K562 (cell line): ENCODE data around the gene ZP1. TPM values are rescaled to one million over a fixed set of nuclear protein-coding genes. Genes with fewer than 3 reads are reported as not detected.

Experiments used
- BRF2 ChIP-seq: IDR thresholded peaks from 3 replicates; pipeline ENCODE4 v1.6.1; 2011; ENCODE audit warnings: borderline replicate concordance, mild to moderate bottlenecking; ENCODE audit not compliant: insufficient read length, insufficient read depth
- CHD7 ChIP-seq: fragments of 200-600 bp; sonication (generic); IDR thresholded peaks from one replicate; pipeline ENCODE4 v1.6.1; 2012; ENCODE audit warnings: mild to moderate bottlenecking, low read depth, low read length, inconsistent platforms
- DNMT1 ChIP-seq: fragments of 450-650 bp; IDR thresholded peaks from 2 replicates; pipeline ENCODE4 v1.6.1; 2016; ENCODE audit warnings: antibody characterized with exemption, mild to moderate bottlenecking
- ELF2 ChIP-seq: fragments of 250-450 bp; sonication (Bioruptor Pico); IDR thresholded peaks from 2 replicates; pipeline ENCODE4 v1.5.0; 2021; ENCODE audit warnings: mild to moderate bottlenecking
- JUND ChIP-seq, 2 experiments: IDR thresholded peaks; 2 replicates in 1 of 2; 3 replicates in 1 of 2; pipeline ENCODE4 v1.6.1; 2011; ENCODE audit warnings: borderline replicate concordance in 2 of 2, low read depth in 2 of 2, low read length in 2 of 2, improper control_type of control experiment in 1 of 2, missing biosample characterization in 1 of 2, missing genetic modification characterization in 1 of 2, missing genetic modification reagents in 1 of 2
- MAFG ChIP-seq: fragments of 450-650 bp; conservative IDR thresholded peaks from 2 replicates; pipeline ENCODE4 v1.6.1; 2016; ENCODE audit warnings: missing genetic modification characterization, missing compliant biosample characterization
- MED1 ChIP-seq: sonication (generic); formaldehyde crosslinking; IDR thresholded peaks from 2 replicates; pipeline ENCODE4 v1.8.1; 2023; ENCODE audit warnings: missing genetic modification reagents, borderline replicate concordance
- RBBP5 ChIP-seq: fragments of 200-600 bp; sonication (generic); IDR thresholded peaks from 2 replicates; pipeline ENCODE4 v1.6.1; 2012; ENCODE audit warnings: borderline replicate concordance, mild to moderate bottlenecking, low read length, control low read depth, inconsistent platforms; ENCODE audit not compliant: insufficient read depth, poor library complexity, severe bottlenecking
- TEAD1 ChIP-seq, 2 experiments: fragments of 450-650 bp in 1 of 2; sonication (generic) in 1 of 2; formaldehyde crosslinking; IDR thresholded peaks; 2 replicates each; pipeline versions ENCODE4 v1.4.0 to v1.8.0; 2020 to 2022; ENCODE audit warnings: mild to moderate bottlenecking in 2 of 2, missing genetic modification reagents in 1 of 2
- XRCC4 ChIP-seq: IDR thresholded peaks from one replicate; pipeline ENCODE4 v1.6.1; 2011; ENCODE audit not compliant: insufficient read depth, insufficient read length; ENCODE audit errors: extremely low read depth
- ZNF133 ChIP-seq: fragments of 250-450 bp; sonication (Bioruptor Pico); IDR thresholded peaks from 2 replicates; pipeline ENCODE4 v1.4.0; 2020; ENCODE audit warnings: mild to moderate bottlenecking
- ZNF395 ChIP-seq: fragments of 200-800 bp; sonication (Bioruptor generic); IDR thresholded peaks from 2 replicates; pipeline ENCODE4 v1.6.1; 2017; ENCODE audit warnings: missing genetic modification characterization, missing compliant biosample characterization
- ZNF583 ChIP-seq: fragments of 250-450 bp; sonication (Bioruptor Pico); IDR thresholded peaks from 2 replicates; pipeline ENCODE4 v1.4.0; 2020
- polyA plus RNA-seq, 8 experiments: library from polyadenylated mRNA; depleted of rRNA in 4 of 8; stranded (reverse) in 5 of 8; unstranded in 3 of 8; fragments of >200 nt; fragmentation: Nextera tagmentation in 2 of 8; fragmentation: Illumina TruSeq in 1 of 8; extraction: Ambion mirVana in 2 of 8; extraction: Trizol in 1 of 8; gene quantifications; 2 replicates each; pipeline versions ENCODE4 v1.2.1 to v1.2.3, GENCODE V29; 2011 to 2014; ENCODE audit warnings: inconsistent platforms in 1 of 8, missing spikeins in 1 of 8
- total RNA-seq, 7 experiments: library from RNA; depleted of rRNA in 6 of 7; stranded (reverse); fragments of >200 nt in 6 of 7; fragmentation: Illumina TruSeq in 2 of 7; extraction: Trizol in 2 of 7; gene quantifications; 2 replicates each; pipeline versions ENCODE4 v1.2.1 to v1.2.3, GENCODE V29; 2011 to 2021; ENCODE audit warnings: low replicate concordance in 1 of 7

ZP1 gene
- total and polyA plus RNA-seq, 9 of the 15 experiments (the other 6 are each of a cell fraction or from before 2014, with no cell fraction given): 0.11 to 0.15 TPM; not detected in 7

GRCh38 chr11:60891103-60891741 is 23.9 kb downstream of the ZP1 start (continued):
- TF ChIP-seq CHD7 (no peak), ZNF395 (CRISPR knock-in tag) (peak; percentile 63; the same call in 1 of the 2 replicates), XRCC4 (no peak), MAFG (tag) (no peak), ZNF133 (CRISPR knock-in tag) (no peak), MED1 (CRISPR knock-in tag) (no peak), ELF2 (no peak), JUND (IDR thresholded peaks at IDR 0.05; ENCODE audit: borderline replicate concordance, low read depth, low read length) (peak; percentile 46; the same call in 1 of the 2 replicates), JUND (tag; IDR thresholded peaks at IDR 0.05; ENCODE audit: borderline replicate concordance, low read depth, low read length) (no peak; the same call in 2 of the 3 replicates), BRF2 (no peak), TEAD1 (CRISPR knock-in tag; IDR thresholded peaks at IDR 0.05) (peak in 1 of 2 experiments; percentile 79; a peak in 3 of 4 replicates), ZNF583 (no peak), RBBP5 (no peak), DNMT1 (no peak)
